Measurements from ENCODE around the gene NONO.
A peak's percentile ranks its signal among the peaks of the same experiment; 100 is the strongest.
"Not testable (repeated sequence)": the region's sequence is repeated elsewhere in the genome, so short reads cannot be mapped to it uniquely, and the experiment has no call there.

The NONO gene

DNA sequence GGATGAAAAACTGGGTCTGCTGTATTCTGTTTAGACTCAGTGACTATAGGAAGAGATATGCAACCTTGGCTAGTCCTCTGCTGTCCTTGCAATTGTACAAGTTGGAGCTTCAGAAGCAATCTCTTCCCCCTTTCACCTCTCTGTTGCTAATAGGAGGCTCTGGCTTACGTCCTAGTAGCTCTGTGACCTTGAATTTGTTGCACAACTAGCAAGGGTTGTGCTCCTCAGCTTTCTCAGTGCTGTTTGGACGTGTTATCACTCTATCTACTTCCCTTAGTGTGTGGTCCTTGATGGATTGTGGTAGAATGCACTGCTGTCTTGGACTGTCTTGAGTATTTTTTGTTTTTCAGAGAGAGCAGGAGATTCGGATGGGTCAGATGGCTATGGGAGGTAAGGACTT is 14.7 kb downstream of the NONO start:
- peaks cover 21% of the 10 kb centered on the region for H3K36me3 ChIP-seq (ENCODE audit: control insufficient read depth, insufficient read depth, low read length)
- no peak overlapping the region for H3K4me3 ChIP-seq (ENCODE audit: low read length)
- H3K9ac ChIP-seq (ENCODE audit: low read length), result no peak overlapping the region
- no peaks in the 10 kb centered on the region for H3K27me3 ChIP-seq (ENCODE audit: control insufficient read depth, insufficient read depth, low read length)
- no peak overlapping the region for H3K27ac ChIP-seq (ENCODE audit: low read depth, low read length)
- no peaks in the 10 kb centered on the region for H3K4me1 ChIP-seq (ENCODE audit: control insufficient read depth, insufficient read depth, low read length)

DNA sequence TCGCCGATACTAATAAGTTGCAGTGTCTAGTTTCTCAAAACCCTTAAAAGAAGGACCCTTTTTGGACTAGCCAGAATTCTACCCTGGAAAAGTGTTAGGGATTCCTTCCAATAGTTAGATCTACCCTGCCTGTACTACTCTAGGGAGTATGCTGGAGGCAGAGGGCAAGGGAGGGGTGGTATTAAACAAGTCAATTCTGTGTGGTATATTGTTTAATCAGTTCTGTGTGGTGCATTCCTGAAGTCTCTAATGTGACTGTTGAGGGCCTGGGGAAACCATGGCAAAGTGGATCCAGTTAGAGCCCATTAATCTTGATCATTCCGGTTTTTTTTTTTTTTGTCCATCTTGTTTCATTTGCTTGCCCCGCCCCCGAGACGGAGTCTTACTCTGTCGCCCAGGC is 16.6 kb downstream of the NONO start:
- H3K4me1 ChIP-seq (ENCODE audit: control insufficient read depth, insufficient read depth, low read length); H3K4me3 ChIP-seq (ENCODE audit: low read length); H3K27ac ChIP-seq (ENCODE audit: low read depth, low read length); H3K27me3 ChIP-seq (ENCODE audit: control insufficient read depth, insufficient read depth, low read length); H3K9ac ChIP-seq (ENCODE audit: low read length): not testable (repeated sequence)
- peaks cover 14% of the 10 kb centered on the region for H3K36me3 ChIP-seq (ENCODE audit: control insufficient read depth, insufficient read depth, low read length)

- not testable (repeated sequence) for H3K4me3 ChIP-seq (ENCODE audit: low read length); H3K9ac ChIP-seq (ENCODE audit: low read length); H3K4me1 ChIP-seq (ENCODE audit: control insufficient read depth, insufficient read depth, low read length); H3K27me3 ChIP-seq (ENCODE audit: control insufficient read depth, insufficient read depth, low read length); H3K27ac ChIP-seq (ENCODE audit: low read depth, low read length)
- peaks cover 14% of the 10 kb centered on the region for H3K36me3 ChIP-seq (ENCODE audit: control insufficient read depth, insufficient read depth, low read length)
Measured at GRCh38 chrX:71300495-71300894, 17.1 kb downstream of the NONO start.

- Histone ChIP-seq H3K36me3 (ENCODE audit: control insufficient read depth, insufficient read depth, low read length) (peaks cover 14% of the 10 kb centered on the region), H3K4me3 (ENCODE audit: low read length) (peak within 1 kb of the TSS; percentile 51), H3K27ac (ENCODE audit: low read depth, low read length) (peak within 1 kb of the TSS; percentile 74), H3K27me3 (ENCODE audit: control insufficient read depth, insufficient read depth, low read length) (no peaks in the 10 kb centered on the region), H3K4me1 (ENCODE audit: control insufficient read depth, insufficient read depth, low read length) (no peaks in the 10 kb centered on the region), H3K9ac (ENCODE audit: low read length) (no peak within 1 kb of the TSS)
Measured at GRCh38 chrX:71301195-71301924, 17.9 kb downstream of the NONO start, which contains the start of gene ITGB1BP2. TSS of gene ITGB1BP2 (plus strand) at chrX:71301750. CDS start at chrX:71301807, 57 bp downstream.

DNA sequence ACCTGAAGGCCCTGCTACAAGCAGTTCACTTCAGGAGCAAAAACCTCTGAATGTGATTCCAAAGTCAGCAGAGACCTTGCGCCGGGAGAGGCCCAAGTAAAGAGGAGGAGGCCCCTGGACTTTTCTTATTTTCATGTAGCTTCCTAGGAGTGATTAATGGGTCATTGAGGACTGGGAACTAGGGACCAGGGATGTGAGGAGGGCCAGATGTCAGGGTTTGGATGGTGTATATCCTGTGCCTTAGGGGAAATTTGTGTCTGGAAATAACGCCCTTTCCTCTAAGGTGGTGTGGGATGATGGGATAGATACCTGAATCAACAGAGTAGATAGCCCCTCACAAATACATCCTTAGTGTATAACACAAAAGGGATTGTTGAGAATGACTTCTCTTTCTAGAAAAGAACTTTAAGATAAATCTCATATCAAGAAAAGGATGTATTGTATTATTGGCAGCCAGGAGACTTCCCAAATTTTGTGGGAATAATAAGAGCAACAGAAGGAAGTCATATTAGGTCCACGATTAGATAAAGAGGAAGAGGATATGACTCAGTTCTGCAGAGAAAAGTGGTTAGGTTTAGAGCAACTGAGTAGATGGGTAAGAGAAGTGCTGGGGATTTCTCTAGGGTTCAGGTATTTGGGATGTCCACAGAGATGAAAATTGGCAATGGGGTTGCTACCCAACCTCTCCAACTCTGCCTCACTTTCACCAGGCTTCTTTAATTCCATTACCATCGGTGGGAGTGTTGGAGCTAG is 19.2 kb downstream of the NONO start:
- no peaks in the 10 kb centered on the region for H3K27me3 ChIP-seq (ENCODE audit: control insufficient read depth, insufficient read depth, low read length)
- peak overlapping the region; percentile 49 for H3K4me3 ChIP-seq (ENCODE audit: low read length)
- no peak overlapping the region for H3K9ac ChIP-seq (ENCODE audit: low read length)
- no peaks in the 10 kb centered on the region for H3K4me1 ChIP-seq (ENCODE audit: control insufficient read depth, insufficient read depth, low read length)
- peaks cover 7% of the 10 kb centered on the region for H3K36me3 ChIP-seq (ENCODE audit: control insufficient read depth, insufficient read depth, low read length)
- peak overlapping the region; percentile 74 for H3K27ac ChIP-seq (ENCODE audit: low read depth, low read length)

DNA sequence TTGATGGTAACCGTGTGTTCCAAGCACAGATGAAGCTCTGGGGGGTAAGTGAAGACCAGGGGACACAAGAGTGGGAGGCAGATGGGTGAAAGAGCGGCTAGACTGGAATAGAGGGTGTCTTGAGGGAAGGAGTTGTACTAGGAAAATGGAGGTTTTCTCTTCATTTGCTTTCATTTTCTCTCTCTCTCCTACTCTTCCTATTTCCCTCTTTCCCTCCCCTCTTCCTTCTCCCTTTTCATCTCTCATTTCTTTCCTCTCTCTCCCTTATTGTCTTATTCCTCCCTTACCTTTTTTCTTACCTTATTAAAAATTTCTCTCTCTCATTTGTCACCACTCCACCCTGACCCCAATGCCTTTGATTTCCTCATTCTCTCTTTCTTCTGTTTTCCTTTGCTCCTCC is 21.1 kb downstream of the NONO start:
- no peak overlapping the region for H3K27ac ChIP-seq (ENCODE audit: low read depth, low read length)
- no peak overlapping the region for H3K4me3 ChIP-seq (ENCODE audit: low read length)
- H3K9ac ChIP-seq (ENCODE audit: low read length), result no peak overlapping the region
- H3K27me3 ChIP-seq (ENCODE audit: control insufficient read depth, insufficient read depth, low read length), result no peaks in the 10 kb centered on the region
- H3K4me1 ChIP-seq (ENCODE audit: control insufficient read depth, insufficient read depth, low read length), result no peaks in the 10 kb centered on the region
- H3K36me3 ChIP-seq (ENCODE audit: control insufficient read depth, insufficient read depth, low read length), result no peaks in the 10 kb centered on the region

- peaks cover 8% of the 10 kb centered on the region for H3K4me1 ChIP-seq (ENCODE audit: control insufficient read depth, insufficient read depth, low read length)
- no peak overlapping the region for H3K4me3 ChIP-seq (ENCODE audit: low read length)
- H3K36me3 ChIP-seq (ENCODE audit: control insufficient read depth, insufficient read depth, low read length), result no peaks in the 10 kb centered on the region
- H3K27me3 ChIP-seq (ENCODE audit: control insufficient read depth, insufficient read depth, low read length), result no peaks in the 10 kb centered on the region
- H3K27ac ChIP-seq (ENCODE audit: low read depth, low read length), result no peak overlapping the region
- no peak overlapping the region for H3K9ac ChIP-seq (ENCODE audit: low read length)
Measured at GRCh38 chrX:71315917-71316316, 32.5 kb downstream of the NONO start.

GRCh38 chrX:71316959-71317358 is 33.5 kb downstream of the NONO start:
- H3K4me3 ChIP-seq (ENCODE audit: low read length); H3K36me3 ChIP-seq (ENCODE audit: control insufficient read depth, insufficient read depth, low read length); H3K27me3 ChIP-seq (ENCODE audit: control insufficient read depth, insufficient read depth, low read length); H3K9ac ChIP-seq (ENCODE audit: low read length); H3K27ac ChIP-seq (ENCODE audit: low read depth, low read length); H3K4me1 ChIP-seq (ENCODE audit: control insufficient read depth, insufficient read depth, low read length): not testable (repeated sequence)

- H3K36me3 ChIP-seq (ENCODE audit: control insufficient read depth, insufficient read depth, low read length), result no peaks in the 10 kb centered on the region
- H3K4me3 ChIP-seq (ENCODE audit: low read length), result no peak overlapping the region
- peaks cover 8% of the 10 kb centered on the region for H3K4me1 ChIP-seq (ENCODE audit: control insufficient read depth, insufficient read depth, low read length)
- H3K9ac ChIP-seq (ENCODE audit: low read length), result no peak overlapping the region
- no peaks in the 10 kb centered on the region for H3K27me3 ChIP-seq (ENCODE audit: control insufficient read depth, insufficient read depth, low read length)
- no peak overlapping the region for H3K27ac ChIP-seq (ENCODE audit: low read depth, low read length)
Measured at GRCh38 chrX:71320126-71320525, 36.7 kb downstream of the NONO start.

GRCh38 chrX:71321731-71322130 is 38.3 kb downstream of the NONO start:
- Histone ChIP-seq H3K4me3 (ENCODE audit: low read length) (no peak overlapping the region), H3K36me3 (ENCODE audit: control insufficient read depth, insufficient read depth, low read length) (no peaks in the 10 kb centered on the region), H3K4me1 (ENCODE audit: control insufficient read depth, insufficient read depth, low read length) (no peaks in the 10 kb centered on the region), H3K27ac (ENCODE audit: low read depth, low read length) (no peak overlapping the region), H3K9ac (ENCODE audit: low read length) (no peak overlapping the region), H3K27me3 (ENCODE audit: control insufficient read depth, insufficient read depth, low read length) (no peaks in the 10 kb centered on the region)

- not testable (repeated sequence) for H3K4me1 ChIP-seq (ENCODE audit: control insufficient read depth, insufficient read depth, low read length); H3K36me3 ChIP-seq (ENCODE audit: control insufficient read depth, insufficient read depth, low read length); H3K27me3 ChIP-seq (ENCODE audit: control insufficient read depth, insufficient read depth, low read length); H3K4me3 ChIP-seq (ENCODE audit: low read length); H3K27ac ChIP-seq (ENCODE audit: low read depth, low read length); H3K9ac ChIP-seq (ENCODE audit: low read length)
Measured at GRCh38 chrX:71324452-71324851, 41.0 kb downstream of the NONO start.

GRCh38 chrX:71326394-71326793 is 43.0 kb downstream of the NONO start:
- H3K36me3 ChIP-seq (ENCODE audit: control insufficient read depth, insufficient read depth, low read length), result no peaks in the 10 kb centered on the region
- no peak overlapping the region for H3K9ac ChIP-seq (ENCODE audit: low read length)
- H3K4me3 ChIP-seq (ENCODE audit: low read length), result no peak overlapping the region
- H3K27ac ChIP-seq (ENCODE audit: low read depth, low read length), result no peak overlapping the region
- H3K4me1 ChIP-seq (ENCODE audit: control insufficient read depth, insufficient read depth, low read length), result no peaks in the 10 kb centered on the region
- no peaks in the 10 kb centered on the region for H3K27me3 ChIP-seq (ENCODE audit: control insufficient read depth, insufficient read depth, low read length)

All from rectal smooth muscle tissue (tissue), 1 donor.